HG02642 (cell line): ENCODE data around the gene CEBPE.
A peak's percentile ranks its signal among the peaks of the same experiment; 100 is the strongest.
"Not testable (repeated sequence)": the region's sequence is repeated elsewhere in the genome, so short reads cannot be mapped to it uniquely, and the experiment has no call there.

Source experiments
- ATAC-seq: cut with Tn5 transposase; IDR thresholded peaks from one replicate; pipeline ENCODE4 v1.9.1; 2021; ENCODE audit warnings: mild to moderate bottlenecking; ENCODE audit not compliant: unreplicated experiment, poor library complexity

CEBPE gene

GRCh38 chr14:23124337-23124954 is 5.4 kb upstream of the CEBPE start:
- ATAC-seq: no peak

GRCh38 chr14:23123419-23123818 is 4.4 kb upstream of the CEBPE start:
- ATAC-seq: no peak

GRCh38 chr14:23122086-23122485 is 3.0 kb upstream of the CEBPE start:
- ATAC-seq: no peak

DNA sequence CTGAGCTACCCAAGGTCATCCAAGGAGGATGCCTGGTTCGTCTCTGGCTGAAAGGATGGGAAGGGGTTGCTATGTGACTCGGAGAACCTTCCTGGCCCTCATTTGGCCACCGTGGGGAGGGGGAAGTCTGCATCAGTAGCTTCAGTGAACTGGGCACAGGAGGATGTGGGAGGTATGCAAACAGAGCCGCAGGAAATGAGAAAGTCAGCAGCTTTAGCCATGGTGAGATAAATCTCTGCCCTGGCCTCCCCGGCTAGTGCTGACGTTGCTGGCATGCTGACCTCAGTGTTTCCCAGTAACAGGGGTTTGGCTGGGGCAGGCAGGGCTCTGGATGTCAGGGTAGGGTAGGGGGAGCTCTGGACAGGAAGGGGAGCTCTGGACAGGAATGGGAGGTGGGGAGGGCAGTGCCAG is 2.3 kb upstream of the CEBPE start:
- ATAC-seq: no peak

- peak; percentile 70 for ATAC-seq
Observed at GRCh38 chr14:23120541-23121251, 1.6 kb upstream of the CEBPE start.

DNA sequence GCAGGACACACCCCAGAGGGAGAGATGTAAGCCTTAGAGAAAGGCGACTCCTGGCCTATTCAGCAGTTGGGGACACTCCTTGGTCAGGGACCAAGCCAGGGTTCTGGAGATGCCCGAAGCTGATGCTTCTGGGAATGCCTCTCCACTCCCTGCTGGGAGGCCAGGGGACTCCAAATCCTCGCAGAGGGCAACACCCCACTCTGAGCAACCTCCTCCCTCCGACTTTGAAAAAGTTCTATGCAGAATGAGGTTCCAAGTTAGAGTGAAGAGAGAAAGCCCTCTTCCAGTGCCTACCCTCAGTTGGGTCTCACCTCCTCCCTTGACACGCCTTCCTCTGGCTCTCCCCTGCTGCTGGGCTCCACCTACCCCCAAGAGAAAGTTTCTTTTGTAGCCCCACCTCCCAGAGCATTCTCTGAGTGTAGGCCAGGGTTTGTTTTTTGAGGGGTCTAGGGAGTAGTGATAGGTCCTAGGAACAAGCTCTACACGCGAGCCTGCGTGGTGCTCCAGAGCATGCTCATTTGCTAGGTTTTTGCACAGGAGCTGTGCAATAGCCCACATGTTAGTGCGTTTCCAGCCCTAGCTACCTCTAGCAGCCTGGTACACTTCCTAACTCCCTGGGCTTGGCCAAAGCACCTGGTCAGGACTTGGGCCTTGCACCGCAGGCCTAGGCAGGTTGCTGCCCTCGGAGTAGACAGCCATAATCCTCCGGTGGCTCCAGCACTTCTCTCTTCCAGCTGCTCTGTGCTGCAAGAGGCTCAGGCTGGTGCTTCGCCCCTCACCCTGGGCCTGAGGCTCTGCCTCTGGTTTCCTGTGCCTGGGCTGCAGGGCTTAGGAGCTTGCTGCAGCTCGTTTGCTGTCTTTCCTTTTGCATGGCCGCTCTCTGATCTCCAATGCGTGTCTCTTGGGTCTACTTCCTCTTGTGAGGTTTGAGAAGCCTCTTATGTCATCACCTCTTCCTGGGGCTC is 590 bp upstream of the CEBPE start:
- ATAC-seq: no peak

DNA sequence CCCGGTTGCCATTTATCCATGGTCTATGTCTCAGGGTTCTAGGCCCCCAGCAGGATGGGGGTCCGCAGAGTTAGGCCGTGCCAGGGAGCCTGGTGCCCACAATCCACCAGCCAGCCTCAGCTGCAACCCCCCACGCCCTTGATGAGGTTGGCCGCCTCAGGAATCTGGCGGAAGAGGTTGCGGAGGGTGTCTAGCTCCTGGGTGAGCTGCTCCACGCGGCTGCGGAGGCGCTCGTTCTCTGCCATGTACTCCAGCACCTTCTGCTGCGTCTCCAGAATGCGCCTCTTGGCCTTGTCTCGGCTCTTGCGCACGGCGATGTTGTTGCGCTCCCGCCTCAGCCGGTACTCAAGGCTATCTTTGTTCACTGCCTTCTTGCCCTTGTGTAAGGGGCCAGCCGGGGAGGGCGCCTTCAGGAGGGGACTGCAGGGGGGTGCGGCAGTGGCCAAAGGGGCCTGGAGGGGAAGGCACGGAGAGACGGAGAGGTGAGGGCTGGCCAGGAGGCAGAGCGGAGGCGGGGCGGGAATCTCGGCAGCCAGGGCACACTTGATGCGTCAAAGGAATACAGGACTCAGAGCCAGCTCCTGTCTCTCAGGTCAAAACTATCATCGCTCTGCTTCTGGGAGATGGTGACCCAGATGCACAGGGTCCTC is 1.6 kb downstream of the CEBPE start:
- no peak for ATAC-seq

GRCh38 chr14:23115918-23116317 is 3.1 kb downstream of the CEBPE start:
- ATAC-seq: no peak

- no peak for ATAC-seq
Observed at GRCh38 chr14:23115039-23115731, 3.9 kb downstream of the CEBPE start.

DNA sequence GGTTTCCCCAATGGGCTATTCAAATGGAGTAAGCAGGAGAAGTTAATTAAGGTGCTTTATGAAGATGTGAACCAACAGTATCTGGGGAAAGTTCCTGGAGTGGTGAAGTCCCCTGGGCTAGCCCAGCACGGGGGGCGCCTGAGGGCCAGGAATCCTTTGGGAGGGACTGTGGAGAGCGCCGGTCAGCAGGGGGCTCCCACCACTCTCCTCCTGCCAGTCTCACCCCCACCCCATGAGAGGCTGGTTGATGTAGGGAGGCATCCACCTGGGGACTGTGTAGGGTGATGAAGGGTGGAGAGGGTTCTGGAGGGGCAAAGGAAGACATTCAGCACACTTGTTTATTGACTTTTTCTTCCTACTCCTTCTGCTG is 4.4 kb downstream of the CEBPE start:
- ATAC-seq: no peak

DNA sequence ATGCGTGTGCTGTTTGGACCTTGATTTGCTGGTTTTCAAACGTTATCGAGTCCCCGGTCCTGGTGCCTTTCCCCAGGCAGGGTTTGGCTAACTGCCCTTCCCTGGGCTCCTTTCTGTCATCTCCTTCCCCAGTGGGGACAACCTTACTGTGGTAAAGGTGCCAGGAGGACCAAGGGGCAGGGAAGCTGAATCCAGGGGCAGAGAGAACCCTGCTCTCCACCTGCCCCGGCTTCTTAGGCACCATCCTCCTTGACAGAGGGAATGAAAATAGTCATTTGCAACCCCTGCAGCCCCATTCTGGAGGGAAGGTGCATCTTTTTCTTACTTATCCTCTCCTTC is 5.0 kb downstream of the CEBPE start:
- no peak for ATAC-seq

DNA sequence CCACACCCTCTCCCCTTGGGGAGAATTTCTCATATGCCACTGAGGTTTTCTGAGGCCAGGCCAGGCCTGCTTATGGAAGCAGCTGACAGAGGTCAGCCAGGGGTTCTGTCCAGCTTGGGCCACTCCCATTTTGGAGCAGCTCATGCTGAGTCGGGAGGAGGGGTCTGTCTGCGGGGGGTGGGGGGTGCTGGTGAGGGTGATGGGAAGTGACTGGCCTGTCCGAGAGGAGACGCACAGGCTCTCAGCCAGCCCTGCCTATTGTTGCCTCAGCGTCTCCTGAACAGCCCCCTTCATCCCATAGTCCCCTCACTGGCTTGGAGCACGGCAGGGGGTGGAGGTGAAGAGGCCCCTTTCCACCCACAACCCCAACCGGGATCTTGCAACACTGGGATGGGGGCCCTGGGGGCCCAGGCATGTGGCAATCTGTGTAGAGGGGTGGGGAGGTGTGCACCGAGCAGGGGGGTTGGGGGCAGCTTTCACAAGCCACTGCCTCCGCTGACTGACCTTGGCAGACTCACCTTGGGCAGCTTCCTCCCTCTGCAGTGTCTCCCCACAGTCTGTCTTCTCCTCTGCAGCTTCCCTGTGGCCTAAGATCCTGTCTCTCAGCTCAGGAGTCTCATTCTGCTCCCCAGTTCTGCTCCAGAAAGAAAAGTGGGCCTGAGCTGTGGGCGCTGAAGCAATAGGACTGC is 5.5 kb downstream of the CEBPE start:
- no peak for ATAC-seq

DNA sequence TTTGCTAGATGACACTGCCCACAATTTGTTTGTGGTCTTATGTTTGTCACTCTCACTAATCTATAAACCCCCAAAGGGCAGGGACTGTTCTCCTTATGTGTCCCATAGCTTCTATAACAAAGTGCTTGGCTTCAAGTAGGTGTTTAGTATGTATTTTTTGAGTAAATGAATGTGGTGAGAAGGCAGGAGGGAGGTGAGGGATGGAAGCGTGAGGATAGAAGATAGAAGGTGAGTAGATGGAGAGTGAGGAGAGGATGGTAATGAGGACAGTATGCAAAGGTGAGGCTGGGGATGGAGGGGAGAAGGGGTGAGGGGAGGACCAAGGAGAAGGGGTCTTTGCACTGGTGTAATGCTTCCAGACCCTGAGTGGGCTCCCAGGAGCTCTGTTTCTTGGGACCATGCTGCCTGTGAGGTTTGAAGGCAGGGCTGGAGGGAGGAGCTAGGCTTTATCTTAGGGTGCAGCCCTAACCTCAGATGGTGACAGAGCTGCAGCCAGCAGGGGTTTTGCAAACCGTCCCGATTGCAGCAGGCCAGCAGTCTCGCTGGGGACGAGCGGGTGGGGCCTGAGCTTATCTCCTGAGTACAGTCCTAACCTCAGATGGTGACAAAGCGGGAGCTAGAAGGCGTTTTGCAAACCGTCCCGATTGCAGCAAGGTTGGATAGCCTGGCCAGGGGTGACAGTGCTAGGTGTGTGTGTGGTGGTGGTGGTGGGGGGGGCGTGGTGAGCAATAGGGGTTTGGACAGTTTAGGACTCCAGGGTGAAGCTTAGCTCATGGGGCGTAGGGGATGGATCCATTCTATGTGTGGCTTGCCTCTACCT is 6.5 kb downstream of the CEBPE start:
- ATAC-seq: no peak

GRCh38 chr14:23110579-23111365 is 8.3 kb downstream of the CEBPE start:
- no peak for ATAC-seq

DNA sequence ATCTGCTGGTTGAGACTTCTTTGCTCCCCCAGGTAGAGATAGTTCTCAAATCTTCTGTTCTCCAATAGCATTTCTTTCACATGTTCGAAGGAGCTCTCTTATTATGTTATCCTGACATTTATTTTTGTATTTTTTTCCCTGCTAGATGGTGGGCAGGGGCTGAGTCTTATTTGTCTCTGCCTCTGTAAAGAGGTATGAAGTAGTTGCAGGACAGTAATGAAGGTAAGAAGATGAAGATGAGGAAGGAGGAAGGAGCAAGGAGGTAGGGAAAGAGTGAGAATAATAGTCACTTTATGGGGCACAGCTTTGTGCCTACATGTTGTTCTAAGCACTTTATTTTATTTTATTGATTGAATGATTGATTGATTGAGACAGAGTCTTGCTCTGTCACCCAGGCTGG is 9.3 kb downstream of the CEBPE start:
- no peak for ATAC-seq

GRCh38 chr14:23108169-23108568 is 10.9 kb downstream of the CEBPE start:
- not testable (repeated sequence) for ATAC-seq

- not testable (repeated sequence) for ATAC-seq
Observed at GRCh38 chr14:23107620-23108019, 11.4 kb downstream of the CEBPE start.

GRCh38 chr14:23106747-23107045 is 12.4 kb downstream of the CEBPE start:
- ATAC-seq: no peak
